Measurements from ENCODE around the gene TMEM50B. TPM values are rescaled to one million over a fixed set of nuclear protein-coding genes. Genes with fewer than 3 reads are reported as not detected.
"Not testable (repeated sequence)": the region's sequence is repeated elsewhere in the genome, so short reads cannot be mapped to it uniquely, and the experiment has no call there.

The TMEM50B gene
- total RNA-seq, 1 donor from 2014 or later = 24.9 TPM

- intact Hi-C loops (cut with DNase I) = no loop called here
- H3K36me3 ChIP-seq = peaks cover 46 to 72% of the 10 kb centered on the region in 2 donors
- H3K27ac ChIP-seq = no peak overlapping the region
- no peak for DNase-seq (ENCODE audit: low spot score in 2 of 2)
- no peaks in the 10 kb centered on the region for H3K9me3 ChIP-seq
- H3K27me3 ChIP-seq = no peaks in the 10 kb centered on the region
- no peaks in the 10 kb centered on the region for H3K4me1 ChIP-seq
- H3K4me3 ChIP-seq = no peak overlapping the region
- TF ChIP-seq CTCF (IDR thresholded peaks at IDR 0.05) = no peak
Measured at GRCh38 chr21:33512481-33512880, 32.7 kb upstream of the TMEM50B start.

- no peak for TF ChIP-seq CTCF (IDR thresholded peaks at IDR 0.05)
- H3K4me1 ChIP-seq = no peaks in the 10 kb centered on the region
- H3K36me3 ChIP-seq = peaks cover 40 to 72% of the 10 kb centered on the region in 2 donors
- DNase-seq (ENCODE audit: low spot score in 2 of 2) = no peak
- no peaks in the 10 kb centered on the region for H3K27me3 ChIP-seq
- no peak overlapping the region for H3K4me3 ChIP-seq
- intact Hi-C loops (cut with DNase I) = no loop called here
- no peaks in the 10 kb centered on the region for H3K9me3 ChIP-seq
- H3K27ac ChIP-seq = no peak overlapping the region
Measured at GRCh38 chr21:33511639-33512038, 31.9 kb upstream of the TMEM50B start.

GRCh38 chr21:33510826-33511225, 31.1 kb upstream of the TMEM50B start:
- H3K27me3 ChIP-seq = no peaks in the 10 kb centered on the region
- TF ChIP-seq CTCF (IDR thresholded peaks at IDR 0.05) = no peak
- H3K36me3 ChIP-seq = peaks cover 35 to 67% of the 10 kb centered on the region in 2 donors
- no peaks in the 10 kb centered on the region for H3K4me1 ChIP-seq
- no peaks in the 10 kb centered on the region for H3K9me3 ChIP-seq
- no peak overlapping the region for H3K4me3 ChIP-seq
- no peak for DNase-seq (ENCODE audit: low spot score in 2 of 2)
- intact Hi-C loops (cut with DNase I) = no loop called here
- H3K27ac ChIP-seq = no peak overlapping the region

- DNase-seq (ENCODE audit: low spot score in 2 of 2); H3K27ac ChIP-seq; H3K4me3 ChIP-seq; intact Hi-C loops (cut with DNase I); H3K27me3 ChIP-seq; H3K9me3 ChIP-seq; H3K4me1 ChIP-seq: not testable (repeated sequence)
- peaks cover 28 to 56% of the 10 kb centered on the region in 2 donors for H3K36me3 ChIP-seq
Measured at GRCh38 chr21:33507003-33507402, 27.2 kb upstream of the TMEM50B start.

GRCh38 chr21:33505833-33506232, 26.1 kb upstream of the TMEM50B start:
- Histone ChIP-seq H3K27ac (no peak overlapping the region), H3K4me3 (no peak overlapping the region), H3K27me3 (no peaks in the 10 kb centered on the region), H3K36me3 (peaks cover 20 to 44% of the 10 kb centered on the region in 2 donors), H3K4me1 (no peaks in the 10 kb centered on the region), H3K9me3 (no peaks in the 10 kb centered on the region)
- intact Hi-C loops (cut with DNase I) = no loop called here
- no peak for DNase-seq (ENCODE audit: low spot score in 2 of 2)
- no peak for TF ChIP-seq CTCF (IDR thresholded peaks at IDR 0.05)

GRCh38 chr21:33496345-33496744, 16.6 kb upstream of the TMEM50B start:
- no peaks in the 10 kb centered on the region for H3K9me3 ChIP-seq
- H3K4me3 ChIP-seq = no peak overlapping the region
- no peak overlapping the region for H3K27ac ChIP-seq
- H3K27me3 ChIP-seq = no peaks in the 10 kb centered on the region
- no peaks in the 10 kb centered on the region for H3K36me3 ChIP-seq
- H3K4me1 ChIP-seq = no peaks in the 10 kb centered on the region
- TF ChIP-seq CTCF (IDR thresholded peaks at IDR 0.05) = no peak
- no peak for DNase-seq (ENCODE audit: low spot score in 2 of 2)
- intact Hi-C loops (cut with DNase I) = no loop called here
